Loucy (cell line): ENCODE results near the gene TRMT61A.

Experiments
- H2AFZ ChIP-seq: fragments of 200-600 bp; sonication (generic); 2 replicates; pipeline ENCODE4 v1.6.0; 2016; ENCODE audit warnings: antibody characterized with exemption, mild to moderate bottlenecking, low read length, moderate library complexity
- H3F3A ChIP-seq: fragments of 200-600 bp; 2 replicates; pipeline ENCODE4 v1.6.0; 2016; ENCODE audit warnings: antibody characterized with exemption, low read depth, mild to moderate bottlenecking
- H3K27me3 ChIP-seq: fragments of 200-600 bp; sonication (generic); 2 replicates; pipeline ENCODE4 v1.6.1; 2014; ENCODE audit warnings: low read length, mild to moderate bottlenecking; ENCODE audit not compliant: insufficient read depth, poor library complexity, severe bottlenecking
- H3K36me3 ChIP-seq: fragments of 200-600 bp; sonication (generic); 2 replicates; pipeline ENCODE4 v1.6.1; 2016; ENCODE audit warnings: low read length; ENCODE audit not compliant: insufficient read depth
- H3K4me1 ChIP-seq: fragments of 200-600 bp; sonication (generic); 2 replicates; pipeline ENCODE4 v1.5.1; 2014; ENCODE audit warnings: low read length, mild to moderate bottlenecking; ENCODE audit not compliant: insufficient read depth, poor library complexity, severe bottlenecking
- H3K4me2 ChIP-seq: fragments of 200-600 bp; sonication (generic); 2 replicates; pipeline ENCODE4 v1.6.0; 2014; ENCODE audit warnings: antibody characterized with exemption, low read length, low read depth, mild to moderate bottlenecking; ENCODE audit not compliant: poor library complexity, severe bottlenecking
- H3K4me3 ChIP-seq: fragments of 200-600 bp; sonication (generic); 2 replicates; pipeline ENCODE4 v1.5.1; 2014; ENCODE audit warnings: low read length, mild to moderate bottlenecking, mixed read lengths; ENCODE audit not compliant: poor library complexity, severe bottlenecking
- H3K79me2 ChIP-seq: fragments of 200-600 bp; sonication (generic); 2 replicates; pipeline ENCODE4 v1.6.1; 2014; ENCODE audit warnings: low read length; ENCODE audit not compliant: insufficient read depth
- H3K9ac ChIP-seq: fragments of 200-600 bp; sonication (generic); 2 replicates; pipeline ENCODE4 v1.6.0; 2014; ENCODE audit warnings: mild to moderate bottlenecking, low read depth, low read length, moderate library complexity; ENCODE audit not compliant: poor library complexity, severe bottlenecking
- H3K9me2 ChIP-seq: fragments of 200-600 bp; sonication (generic); replicated peaks from 2 replicates; pipeline ENCODE4 v1.6.1; 2016; ENCODE audit warnings: low read depth, low read length, mixed read lengths
- H3K9me3 ChIP-seq: fragments of 200-600 bp; sonication (generic); 2 replicates; pipeline ENCODE4 v1.6.1; 2014; ENCODE audit warnings: mild to moderate bottlenecking, antibody characterized with exemption, low read length, low read depth; ENCODE audit not compliant: insufficient read depth
- H4K20me1 ChIP-seq: fragments of 200-600 bp; sonication (generic); 2 replicates; pipeline ENCODE4 v1.6.0; 2014; ENCODE audit warnings: antibody characterized with exemption, low read length, mild to moderate bottlenecking; ENCODE audit not compliant: insufficient read depth, poor library complexity, severe bottlenecking
- EZH2phosphoT487 ChIP-seq: fragments of 200-600 bp; IDR thresholded peaks from 2 replicates; pipeline ENCODE4 v1.6.1; 2018; ENCODE audit warnings: antibody characterized with exemption, mild to moderate bottlenecking, moderate library complexity, borderline replicate concordance
- TF ChIP-seq, protein P1 (sequence below): fragments of 200-600 bp; sonication (generic); conservative IDR thresholded peaks from 2 replicates; pipeline ENCODE4 v1.5.1; 2014; ENCODE audit warnings: mild to moderate bottlenecking, antibody characterized with exemption, low read length

TRMT61A gene

DNA sequence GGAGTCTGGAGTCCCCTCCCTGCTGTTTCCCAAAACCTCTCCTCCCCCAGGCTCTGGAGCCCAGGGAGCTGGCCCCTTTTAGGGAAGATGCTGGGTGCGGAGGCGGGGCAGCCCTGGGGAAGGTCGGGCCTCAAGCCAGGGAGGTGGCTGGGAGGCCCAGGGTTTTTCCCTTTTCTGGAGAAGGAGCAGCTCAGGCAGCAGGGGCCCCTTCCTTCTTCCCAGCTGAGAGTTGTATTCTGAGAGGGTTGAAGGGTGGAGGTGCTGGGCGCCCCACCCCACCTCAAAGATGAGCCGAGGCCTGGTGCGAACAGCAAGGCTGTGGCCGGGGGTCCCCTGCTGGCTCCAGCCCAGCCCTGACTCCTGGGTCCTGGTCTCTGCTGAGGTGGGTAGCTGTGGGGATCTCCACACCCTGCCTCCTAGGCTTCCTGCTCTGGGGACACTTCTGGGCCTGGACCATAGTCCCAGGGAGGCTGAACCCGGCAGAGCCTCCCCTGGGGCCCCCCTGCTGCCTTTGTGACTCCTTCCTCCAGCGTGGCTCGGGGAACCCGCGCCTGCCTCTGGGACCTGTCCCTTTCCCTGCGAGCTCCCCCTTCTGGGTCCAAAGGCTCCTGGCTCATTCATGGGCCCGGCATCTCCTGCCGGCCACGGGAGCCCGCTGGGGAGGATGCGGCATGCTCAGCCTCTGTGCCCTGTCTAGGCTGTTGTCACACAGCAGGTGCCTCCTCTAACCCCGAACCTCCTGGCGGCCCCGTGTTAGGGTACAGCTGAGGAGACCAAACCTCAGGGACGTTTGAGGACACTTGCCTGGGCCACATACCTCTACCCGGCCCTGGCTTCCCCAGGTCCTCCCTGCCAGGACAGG, 4.4 kb downstream of the TRMT61A start:
- Histone ChIP-seq H3K36me3 (no peaks in the 10 kb centered on the region), H4K20me1 (peaks cover 11% of the 10 kb centered on the region), H3K79me2 (peaks cover 26% of the 10 kb centered on the region; the same call in 1 of the 2 replicates)

DNA sequence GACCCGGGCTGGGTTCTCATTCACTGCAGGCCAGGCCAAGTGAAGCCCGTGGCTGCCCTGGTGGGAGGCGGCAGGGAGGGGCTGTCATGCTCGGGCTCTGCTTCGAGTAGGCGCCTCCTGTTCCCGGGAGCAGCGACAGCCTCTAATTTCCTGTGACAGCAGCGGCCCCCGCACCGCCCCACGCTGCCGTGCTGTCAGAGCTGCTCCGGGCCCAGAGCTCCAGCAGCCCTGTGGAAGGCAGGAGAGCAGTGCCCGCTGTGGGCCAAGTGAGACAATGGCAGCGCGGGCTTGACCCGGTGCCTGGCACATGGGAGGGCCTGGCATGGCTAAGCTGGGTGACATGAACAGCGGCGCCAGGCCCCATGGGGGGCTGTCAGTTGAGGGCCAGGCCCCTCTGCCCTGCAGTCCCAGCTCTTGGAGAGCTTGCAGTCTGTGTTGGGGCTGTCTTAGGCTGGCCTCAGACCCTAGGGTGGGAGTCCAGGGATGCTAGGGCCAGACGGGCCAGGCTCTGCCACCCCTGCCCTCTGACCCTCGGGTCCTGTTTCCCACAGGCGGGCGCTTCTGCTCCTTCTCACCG, 5.1 kb downstream of the TRMT61A start:
- TF ChIP-seq, protein P1, sequence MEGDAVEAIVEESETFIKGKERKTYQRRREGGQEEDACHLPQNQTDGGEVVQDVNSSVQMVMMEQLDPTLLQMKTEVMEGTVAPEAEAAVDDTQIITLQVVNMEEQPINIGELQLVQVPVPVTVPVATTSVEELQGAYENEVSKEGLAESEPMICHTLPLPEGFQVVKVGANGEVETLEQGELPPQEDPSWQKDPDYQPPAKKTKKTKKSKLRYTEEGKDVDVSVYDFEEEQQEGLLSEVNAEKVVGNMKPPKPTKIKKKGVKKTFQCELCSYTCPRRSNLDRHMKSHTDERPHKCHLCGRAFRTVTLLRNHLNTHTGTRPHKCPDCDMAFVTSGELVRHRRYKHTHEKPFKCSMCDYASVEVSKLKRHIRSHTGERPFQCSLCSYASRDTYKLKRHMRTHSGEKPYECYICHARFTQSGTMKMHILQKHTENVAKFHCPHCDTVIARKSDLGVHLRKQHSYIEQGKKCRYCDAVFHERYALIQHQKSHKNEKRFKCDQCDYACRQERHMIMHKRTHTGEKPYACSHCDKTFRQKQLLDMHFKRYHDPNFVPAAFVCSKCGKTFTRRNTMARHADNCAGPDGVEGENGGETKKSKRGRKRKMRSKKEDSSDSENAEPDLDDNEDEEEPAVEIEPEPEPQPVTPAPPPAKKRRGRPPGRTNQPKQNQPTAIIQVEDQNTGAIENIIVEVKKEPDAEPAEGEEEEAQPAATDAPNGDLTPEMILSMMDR, result no peak
- no peak for TF ChIP-seq EZH2phosphoT487
- peaks cover 11% of the 10 kb centered on the region for H4K20me1 ChIP-seq
- no peak overlapping the region for H3K4me3 ChIP-seq
- peaks cover 5% of the 10 kb centered on the region for H3K4me1 ChIP-seq
- H3K36me3 ChIP-seq, result no peaks in the 10 kb centered on the region
- no peak overlapping the region for H2AFZ ChIP-seq
- H3F3A ChIP-seq, result no peaks in the 10 kb centered on the region
- no peak overlapping the region for H3K4me2 ChIP-seq
- peaks cover 20% of the 10 kb centered on the region; the same call in 1 of the 2 replicates for H3K79me2 ChIP-seq
- H3K9me2 ChIP-seq, result no peaks in the 10 kb centered on the region
- H3K9ac ChIP-seq, result no peak overlapping the region
- H3K9me3 ChIP-seq, result no peaks in the 10 kb centered on the region
- no peaks in the 10 kb centered on the region for H3K27me3 ChIP-seq

More for the DNA sequence above, 4.4 kb downstream of the TRMT61A start:
- peaks cover 10% of the 10 kb centered on the region for H3K4me1 ChIP-seq
- no peak overlapping the region for H2AFZ ChIP-seq
- H3K27me3 ChIP-seq, result no peaks in the 10 kb centered on the region
- H3F3A ChIP-seq, result no peaks in the 10 kb centered on the region
- no peak overlapping the region for H3K9ac ChIP-seq
- no peaks in the 10 kb centered on the region for H3K9me3 ChIP-seq
- H3K4me2 ChIP-seq, result no peak overlapping the region
- TF ChIP-seq EZH2phosphoT487, result no peak
- TF ChIP-seq, protein P1, result no peak
- H3K4me3 ChIP-seq, result no peak overlapping the region
- no peaks in the 10 kb centered on the region for H3K9me2 ChIP-seq

DNA sequence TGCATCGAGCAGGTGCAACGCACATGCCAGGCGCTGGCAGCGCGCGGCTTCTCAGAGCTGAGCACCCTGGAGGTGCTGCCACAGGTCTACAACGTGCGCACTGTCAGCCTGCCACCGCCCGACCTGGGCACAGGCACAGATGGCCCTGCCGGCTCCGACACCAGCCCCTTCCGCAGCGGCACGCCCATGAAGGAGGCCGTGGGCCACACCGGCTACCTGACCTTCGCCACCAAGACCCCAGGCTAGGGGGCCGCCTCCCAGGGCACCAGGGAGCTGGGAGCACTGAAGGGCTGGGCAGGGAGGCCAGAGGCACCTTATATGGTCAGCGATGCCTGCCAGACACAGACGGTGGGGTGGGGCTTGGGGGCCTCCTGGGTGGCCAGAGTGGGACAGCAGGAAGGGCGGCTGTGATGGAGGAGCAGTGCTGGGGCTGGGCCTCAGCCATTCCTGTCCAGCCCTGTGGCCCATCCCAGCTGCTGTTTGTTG, 5.6 kb downstream of the TRMT61A start:
- TF ChIP-seq EZH2phosphoT487, result no peak
- TF ChIP-seq, protein P1, result no peak
- no peak overlapping the region for H3K4me3 ChIP-seq
- peaks cover 16% of the 10 kb centered on the region; the same call in 1 of the 2 replicates for H3K79me2 ChIP-seq
- H3K9me2 ChIP-seq, result no peaks in the 10 kb centered on the region
- no peaks in the 10 kb centered on the region for H3K9me3 ChIP-seq
- no peak overlapping the region for H3K4me2 ChIP-seq
- H3K27me3 ChIP-seq, result no peaks in the 10 kb centered on the region
- H4K20me1 ChIP-seq, result peaks cover 8% of the 10 kb centered on the region
- H2AFZ ChIP-seq, result no peak overlapping the region
- H3K36me3 ChIP-seq, result no peaks in the 10 kb centered on the region
- H3F3A ChIP-seq, result no peaks in the 10 kb centered on the region
- H3K4me1 ChIP-seq, result peaks cover 5% of the 10 kb centered on the region
- H3K9ac ChIP-seq, result no peak overlapping the region
